IPS DF 6.9 (cell line): Measurements from ENCODE around the gene NOTCH1.

ENCODE experiments used
- DNase-seq: peaks from one replicate; pipeline ENCODE4 v3.0.0-alpha.2; 2013; ENCODE audit warnings: low read depth, low spot score
- H3K27ac ChIP-seq: one replicate; pipeline ENCODE4 v1.5.1; 2013; ENCODE audit warnings: low read length, control low read depth
- H3K27me3 ChIP-seq: 2 replicates; pipeline ENCODE4 v1.6.1; 2013; ENCODE audit warnings: mild to moderate bottlenecking, low read length; ENCODE audit not compliant: control insufficient read depth, insufficient read depth
- H3K36me3 ChIP-seq: 2 replicates; pipeline ENCODE4 v1.6.1; 2013; ENCODE audit warnings: low read length; ENCODE audit not compliant: control insufficient read depth, insufficient read depth
- H3K4me1 ChIP-seq: 2 replicates; pipeline ENCODE4 v1.6.1; 2013; ENCODE audit warnings: low read length; ENCODE audit not compliant: control insufficient read depth, insufficient read depth
- H3K4me3 ChIP-seq: 2 replicates; pipeline ENCODE4 v1.5.1; 2013; ENCODE audit warnings: mild to moderate bottlenecking, low read length
- H3K9me3 ChIP-seq: 2 replicates; pipeline ENCODE4 v1.6.1; 2013; ENCODE audit warnings: low read length, inconsistent platforms; ENCODE audit not compliant: control insufficient read depth, insufficient read depth
- WGBS: extraction: QIAGEN DNeasy Blood & Tissue Kit; methylation state at CpG from one replicate; pipeline ENCODE4 v1.1.7; 2013; ENCODE audit warnings: mixed read lengths, missing lambda C conversion rate; ENCODE audit not compliant: insufficient read length, insufficient coverage; 5-methylcytosine and 5-hydroxymethylcytosine counted together

Gene NOTCH1

GRCh38 chr9:136482793-136483588, 62.9 kb downstream of the NOTCH1 start, which contains the start of gene SEC16A:
Gene SEC16A, minus strand, starts transcription at chr9:136483040. Its CDS starts 5,425 bp downstream, at chr9:136477615.
- Histone ChIP-seq H3K4me1 (0 out of 2 replicates have a peak, but pooled peaks cover 3% of the 10 kb centered on the region), H3K4me3 (peak within 1 kb of the TSS; percentile 94), H3K27me3 (no peaks in the 10 kb centered on the region), H3K27ac (no peak within 1 kb of the TSS), H3K9me3 (no peaks in the 10 kb centered on the region), H3K36me3 (no peaks in the 10 kb centered on the region)
- no CpG with 5 or more reads among the region's 109 CpGs for WGBS
- peak; percentile 72 for DNase-seq

GRCh38 chr9:136482046-136482792, 63.6 kb downstream of the NOTCH1 start:
- Histone ChIP-seq H3K4me3 (peak overlapping the region; percentile 94), H3K27ac (no peak overlapping the region), H3K4me1 (0 out of 2 replicates have a peak, but pooled peaks cover 3% of the 10 kb centered on the region), H3K9me3 (no peaks in the 10 kb centered on the region), H3K36me3 (peaks cover 5% of the 10 kb centered on the region; the same call in 1 of the 2 replicates), H3K27me3 (no peaks in the 10 kb centered on the region)
- no CpG with 5 or more reads among the region's 39 CpGs for WGBS
- no peak for DNase-seq

GRCh38 chr9:136481558-136481957, 64.3 kb downstream of the NOTCH1 start:
- no peak overlapping the region for H3K27ac ChIP-seq
- 0 out of 2 replicates have a peak, but pooled peaks cover 3% of the 10 kb centered on the region for H3K4me1 ChIP-seq
- H3K9me3 ChIP-seq = no peaks in the 10 kb centered on the region
- H3K27me3 ChIP-seq = no peaks in the 10 kb centered on the region
- no peak overlapping the region; the same call in 1 of the 2 replicates for H3K4me3 ChIP-seq
- whole genome bisulfite sequencing = no CpG with 5 or more reads among the region's 5 CpGs
- peaks cover 11% of the 10 kb centered on the region for H3K36me3 ChIP-seq
- DNase-seq = no peak

- Histone ChIP-seq H3K36me3 (peaks cover 54% of the 10 kb centered on the region), H3K4me3 (no peak overlapping the region), H3K9me3 (no peaks in the 10 kb centered on the region), H3K4me1 (peaks cover under 1% of the 10 kb centered on the region; the same call in 1 of the 2 replicates), H3K27ac (no peak overlapping the region), H3K27me3 (no peaks in the 10 kb centered on the region)
- DNase-seq = no peak
- WGBS = no CpG with 5 or more reads among the region's 25 CpGs
These were observed 69.3 kb downstream of the NOTCH1 start for GRCh38 chr9:136476369-136477150.

GRCh38 chr9:136474974-136475865, 70.6 kb downstream of the NOTCH1 start:
- H3K27ac ChIP-seq = no peak overlapping the region
- H3K36me3 ChIP-seq = peaks cover 64% of the 10 kb centered on the region
- WGBS = no CpG with 5 or more reads among the region's 34 CpGs
- no peak overlapping the region for H3K4me3 ChIP-seq
- DNase-seq = no peak
- H3K4me1 ChIP-seq = no peaks in the 10 kb centered on the region; the same call in 1 of the 2 replicates
- H3K27me3 ChIP-seq = no peaks in the 10 kb centered on the region
- H3K9me3 ChIP-seq = no peaks in the 10 kb centered on the region

- Histone ChIP-seq H3K27me3 (no peaks in the 10 kb centered on the region), H3K27ac (no peak overlapping the region), H3K36me3 (peaks cover 74% of the 10 kb centered on the region), H3K9me3 (no peaks in the 10 kb centered on the region), H3K4me1 (no peaks in the 10 kb centered on the region; the same call in 1 of the 2 replicates), H3K4me3 (no peak overlapping the region)
- DNase-seq = no peak
- no CpG with 5 or more reads among the region's 27 CpGs for WGBS
These were observed 71.7 kb downstream of the NOTCH1 start for GRCh38 chr9:136474021-136474640.

- Histone ChIP-seq H3K9me3 (no peaks in the 10 kb centered on the region), H3K4me3 (no peak overlapping the region), H3K4me1 (no peaks in the 10 kb centered on the region; the same call in 1 of the 2 replicates), H3K27ac (no peak overlapping the region), H3K27me3 (no peaks in the 10 kb centered on the region), H3K36me3 (peaks cover 77% of the 10 kb centered on the region)
- no peak for DNase-seq
- WGBS = no CpG with 5 or more reads among the region's 14 CpGs
These were observed 72.5 kb downstream of the NOTCH1 start for GRCh38 chr9:136473354-136473721.

- no peaks in the 10 kb centered on the region; the same call in 1 of the 2 replicates for H3K4me1 ChIP-seq
- WGBS = no CpG with 5 or more reads among the region's 28 CpGs
- peaks cover 77% of the 10 kb centered on the region for H3K36me3 ChIP-seq
- no peak for DNase-seq
- no peak overlapping the region for H3K27ac ChIP-seq
- H3K27me3 ChIP-seq = no peaks in the 10 kb centered on the region
- H3K9me3 ChIP-seq = no peaks in the 10 kb centered on the region
- H3K4me3 ChIP-seq = no peak overlapping the region
These were observed 73.1 kb downstream of the NOTCH1 start for GRCh38 chr9:136472640-136473353.
